Progenitor cell of endocrine pancreas (in vitro differentiated cells): Measurements from ENCODE around the gene SLIT3. TPM values are rescaled to one million over a fixed set of nuclear protein-coding genes. Genes with fewer than 3 reads are reported as not detected.

Source experiments
- DNase-seq: peaks from one replicate; pipeline ENCODE4 v3.0.0; 2021; ENCODE audit warnings: low spot score; ENCODE audit not compliant: unreplicated experiment
- H3K27ac Mint-ChIP-seq: 2 replicates; pipeline ENCODE4 v1.8.0; 2021; ENCODE audit warnings: mild to moderate bottlenecking, moderate library complexity, mixed read lengths
- H3K27me3 Mint-ChIP-seq: 2 replicates; pipeline ENCODE4 v1.8.0; 2021; ENCODE audit warnings: mixed read lengths
- H3K36me3 Mint-ChIP-seq: 2 replicates; pipeline ENCODE4 v1.8.0; 2022; ENCODE audit warnings: mixed read lengths; ENCODE audit not compliant: insufficient read depth
- H3K4me1 Mint-ChIP-seq: 2 replicates; pipeline ENCODE4 v1.8.0; 2021; ENCODE audit warnings: low read depth, mixed read lengths
- H3K4me3 Mint-ChIP-seq: 2 replicates; pipeline ENCODE4 v1.8.0; 2021; ENCODE audit warnings: low read depth, mild to moderate bottlenecking, moderate library complexity, mixed read lengths
- H3K9me3 Mint-ChIP-seq: 2 replicates; pipeline ENCODE4 v1.8.0; 2021; ENCODE audit warnings: low read depth, mixed read lengths
- total RNA-seq: library from RNA; stranded (reverse); gene quantifications from 2 replicates; pipeline ENCODE4 v1.2.1, GENCODE V29; 2021
- TF ChIP-seq, protein P1 (sequence below): fragments of 200-600 bp; sonication (generic); IDR thresholded peaks from one replicate; pipeline ENCODE4 v1.5.0; 2021; ENCODE audit warnings: antibody characterized with exemption, mild to moderate bottlenecking; ENCODE audit not compliant: unreplicated experiment

Gene SLIT3
- total RNA-seq, 1 donor from 2014 or later: 18.8 TPM

DNA sequence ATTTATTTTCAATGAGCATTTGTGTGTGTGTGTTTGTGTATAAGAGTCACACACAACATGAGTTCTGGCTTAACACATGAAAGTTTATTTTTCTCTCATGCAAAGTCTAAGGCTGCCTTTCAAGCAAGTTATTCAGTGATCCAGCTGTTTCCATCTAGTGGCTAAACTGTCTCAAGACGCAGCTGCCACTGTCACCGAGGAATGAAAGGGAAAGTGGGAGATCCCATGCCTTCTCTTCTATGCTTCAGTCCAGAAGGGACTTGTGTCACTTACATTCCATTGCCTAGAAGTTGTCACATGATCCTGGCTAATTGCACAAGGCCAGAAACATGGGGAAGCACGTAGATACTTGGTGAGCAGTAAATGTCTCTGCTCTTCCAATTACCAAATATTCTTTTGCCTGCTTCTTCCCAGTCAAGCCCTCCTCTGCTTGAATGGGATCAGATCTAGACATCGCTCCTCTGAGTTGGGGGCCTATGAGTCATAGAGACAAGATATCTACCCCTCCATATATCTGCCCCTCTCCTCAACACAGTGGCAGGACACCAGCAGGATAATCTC lies 30.4 kb upstream of the SLIT3 start:
- no peak for DNase-seq
- peaks cover 3% of the 10 kb centered on the region for H3K9me3 Mint-ChIP-seq
- H3K36me3 Mint-ChIP-seq: no peaks in the 10 kb centered on the region
- no peak overlapping the region for H3K27ac Mint-ChIP-seq
- peaks cover 8% of the 10 kb centered on the region for H3K27me3 Mint-ChIP-seq
- H3K4me3 Mint-ChIP-seq: no peak overlapping the region
- TF ChIP-seq, protein P1, sequence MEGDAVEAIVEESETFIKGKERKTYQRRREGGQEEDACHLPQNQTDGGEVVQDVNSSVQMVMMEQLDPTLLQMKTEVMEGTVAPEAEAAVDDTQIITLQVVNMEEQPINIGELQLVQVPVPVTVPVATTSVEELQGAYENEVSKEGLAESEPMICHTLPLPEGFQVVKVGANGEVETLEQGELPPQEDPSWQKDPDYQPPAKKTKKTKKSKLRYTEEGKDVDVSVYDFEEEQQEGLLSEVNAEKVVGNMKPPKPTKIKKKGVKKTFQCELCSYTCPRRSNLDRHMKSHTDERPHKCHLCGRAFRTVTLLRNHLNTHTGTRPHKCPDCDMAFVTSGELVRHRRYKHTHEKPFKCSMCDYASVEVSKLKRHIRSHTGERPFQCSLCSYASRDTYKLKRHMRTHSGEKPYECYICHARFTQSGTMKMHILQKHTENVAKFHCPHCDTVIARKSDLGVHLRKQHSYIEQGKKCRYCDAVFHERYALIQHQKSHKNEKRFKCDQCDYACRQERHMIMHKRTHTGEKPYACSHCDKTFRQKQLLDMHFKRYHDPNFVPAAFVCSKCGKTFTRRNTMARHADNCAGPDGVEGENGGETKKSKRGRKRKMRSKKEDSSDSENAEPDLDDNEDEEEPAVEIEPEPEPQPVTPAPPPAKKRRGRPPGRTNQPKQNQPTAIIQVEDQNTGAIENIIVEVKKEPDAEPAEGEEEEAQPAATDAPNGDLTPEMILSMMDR: no peak
- no peaks in the 10 kb centered on the region for H3K4me1 Mint-ChIP-seq

DNA sequence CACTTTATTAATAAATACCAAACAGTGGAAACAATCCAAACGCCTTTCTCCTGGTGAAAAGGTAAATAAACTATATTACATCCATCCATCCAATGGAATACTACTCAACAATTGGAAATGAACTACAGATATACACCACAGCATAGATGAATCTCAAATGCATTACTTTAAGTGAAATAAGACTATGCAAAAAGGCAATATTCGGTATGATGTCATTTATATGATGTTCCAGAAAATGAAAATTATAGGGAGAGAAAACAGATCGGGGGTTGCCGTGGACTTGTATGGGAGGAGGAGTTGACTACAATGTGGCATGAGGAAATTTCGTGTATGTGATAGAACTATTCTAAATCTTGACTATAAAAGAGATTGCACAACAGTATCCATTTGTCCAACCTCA lies 27.5 kb upstream of the SLIT3 start:
- H3K27ac Mint-ChIP-seq: no peak overlapping the region
- no peaks in the 10 kb centered on the region for H3K4me1 Mint-ChIP-seq
- peaks cover 9% of the 10 kb centered on the region for H3K27me3 Mint-ChIP-seq
- no peak for DNase-seq
- no peak overlapping the region for H3K4me3 Mint-ChIP-seq
- peaks cover 3% of the 10 kb centered on the region for H3K9me3 Mint-ChIP-seq
- TF ChIP-seq, protein P1: no peak
- no peaks in the 10 kb centered on the region for H3K36me3 Mint-ChIP-seq

DNA sequence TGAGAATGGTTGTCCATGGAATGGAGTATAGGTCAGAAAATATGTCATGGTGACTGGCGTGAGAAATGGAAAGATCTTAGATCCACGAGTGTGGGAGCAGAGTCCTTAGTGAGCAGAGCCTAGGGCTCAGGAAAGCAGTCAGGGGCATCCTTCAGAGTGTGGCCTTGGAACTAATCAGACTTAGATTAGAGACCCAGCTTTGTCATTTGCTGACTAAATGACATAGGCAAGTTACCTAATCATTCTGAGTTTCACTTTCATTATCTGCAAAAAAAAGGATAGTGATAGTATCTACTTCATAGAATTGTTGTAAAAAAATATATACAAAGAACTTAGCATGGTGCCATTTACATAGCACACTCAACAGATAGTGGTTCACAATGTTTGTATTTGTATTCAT lies 24.3 kb upstream of the SLIT3 start:
- DNase-seq: no peak
- TF ChIP-seq, protein P1: no peak
- H3K4me1 Mint-ChIP-seq: no peaks in the 10 kb centered on the region
- no peak overlapping the region for H3K4me3 Mint-ChIP-seq
- no peak overlapping the region for H3K27ac Mint-ChIP-seq
- H3K36me3 Mint-ChIP-seq: no peaks in the 10 kb centered on the region
- H3K9me3 Mint-ChIP-seq: peaks cover 3% of the 10 kb centered on the region
- peaks cover 12% of the 10 kb centered on the region for H3K27me3 Mint-ChIP-seq

DNA sequence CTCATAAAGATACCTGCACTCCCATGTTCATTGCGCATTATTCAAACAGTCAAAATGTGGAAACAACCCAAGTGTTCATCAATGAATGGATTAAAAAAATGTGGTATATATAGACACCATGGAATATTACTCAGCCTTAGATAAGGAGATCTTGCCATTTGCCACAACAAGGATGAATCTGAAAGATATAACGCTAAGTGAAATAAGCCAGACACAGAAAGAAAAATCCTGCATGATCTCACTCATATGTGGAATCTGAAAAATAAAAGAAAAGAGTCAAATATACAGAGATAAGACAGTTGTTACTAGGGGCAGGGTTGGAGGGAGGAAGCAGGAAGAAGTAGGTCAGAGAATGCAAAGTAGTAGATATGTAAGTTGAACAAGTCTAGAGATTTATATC lies 17.6 kb upstream of the SLIT3 start:
- no peak overlapping the region for H3K27ac Mint-ChIP-seq
- H3K27me3 Mint-ChIP-seq: peaks cover 3% of the 10 kb centered on the region
- H3K4me1 Mint-ChIP-seq: peaks cover 18% of the 10 kb centered on the region
- DNase-seq: no peak
- H3K9me3 Mint-ChIP-seq: peaks cover 4% of the 10 kb centered on the region
- no peak overlapping the region for H3K4me3 Mint-ChIP-seq
- TF ChIP-seq, protein P1: no peak
- no peaks in the 10 kb centered on the region for H3K36me3 Mint-ChIP-seq

DNA sequence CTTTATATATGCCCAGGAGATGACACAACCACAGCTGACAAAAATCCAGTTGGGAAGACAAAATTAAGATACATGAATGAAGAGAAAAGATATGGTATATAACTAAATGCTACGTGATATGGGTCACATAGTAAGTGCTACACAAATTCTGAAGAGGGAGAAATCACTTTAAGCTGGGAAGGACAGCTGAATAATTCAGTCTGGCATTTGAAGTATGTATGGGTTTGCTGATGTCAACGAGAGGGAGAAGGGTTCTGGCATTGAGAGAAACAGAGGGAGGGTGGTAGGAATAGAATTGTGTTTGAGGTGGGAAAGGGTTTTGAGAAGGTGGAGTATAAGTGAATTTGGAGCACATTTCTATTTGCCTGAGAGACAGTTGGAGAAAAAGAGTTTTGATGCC lies 6.7 kb upstream of the SLIT3 start:
- no peaks in the 10 kb centered on the region for H3K4me1 Mint-ChIP-seq
- no peak overlapping the region for H3K4me3 Mint-ChIP-seq
- TF ChIP-seq, protein P1: no peak
- peaks cover 34% of the 10 kb centered on the region for H3K27me3 Mint-ChIP-seq
- H3K27ac Mint-ChIP-seq: no peak overlapping the region
- no peaks in the 10 kb centered on the region for H3K9me3 Mint-ChIP-seq
- no peak for DNase-seq
- no peaks in the 10 kb centered on the region for H3K36me3 Mint-ChIP-seq
